Midbrain (tissue), 1 donor: ENCODE results near the gene PLVAP.

ENCODE experiments used
- DNase-seq: peaks from one replicate; lab custom pipeline; 2025; lab: John Stamatoyannopoulos, UW

The PLVAP gene, protein sequence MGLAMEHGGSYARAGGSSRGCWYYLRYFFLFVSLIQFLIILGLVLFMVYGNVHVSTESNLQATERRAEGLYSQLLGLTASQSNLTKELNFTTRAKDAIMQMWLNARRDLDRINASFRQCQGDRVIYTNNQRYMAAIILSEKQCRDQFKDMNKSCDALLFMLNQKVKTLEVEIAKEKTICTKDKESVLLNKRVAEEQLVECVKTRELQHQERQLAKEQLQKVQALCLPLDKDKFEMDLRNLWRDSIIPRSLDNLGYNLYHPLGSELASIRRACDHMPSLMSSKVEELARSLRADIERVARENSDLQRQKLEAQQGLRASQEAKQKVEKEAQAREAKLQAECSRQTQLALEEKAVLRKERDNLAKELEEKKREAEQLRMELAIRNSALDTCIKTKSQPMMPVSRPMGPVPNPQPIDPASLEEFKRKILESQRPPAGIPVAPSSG

DNA sequence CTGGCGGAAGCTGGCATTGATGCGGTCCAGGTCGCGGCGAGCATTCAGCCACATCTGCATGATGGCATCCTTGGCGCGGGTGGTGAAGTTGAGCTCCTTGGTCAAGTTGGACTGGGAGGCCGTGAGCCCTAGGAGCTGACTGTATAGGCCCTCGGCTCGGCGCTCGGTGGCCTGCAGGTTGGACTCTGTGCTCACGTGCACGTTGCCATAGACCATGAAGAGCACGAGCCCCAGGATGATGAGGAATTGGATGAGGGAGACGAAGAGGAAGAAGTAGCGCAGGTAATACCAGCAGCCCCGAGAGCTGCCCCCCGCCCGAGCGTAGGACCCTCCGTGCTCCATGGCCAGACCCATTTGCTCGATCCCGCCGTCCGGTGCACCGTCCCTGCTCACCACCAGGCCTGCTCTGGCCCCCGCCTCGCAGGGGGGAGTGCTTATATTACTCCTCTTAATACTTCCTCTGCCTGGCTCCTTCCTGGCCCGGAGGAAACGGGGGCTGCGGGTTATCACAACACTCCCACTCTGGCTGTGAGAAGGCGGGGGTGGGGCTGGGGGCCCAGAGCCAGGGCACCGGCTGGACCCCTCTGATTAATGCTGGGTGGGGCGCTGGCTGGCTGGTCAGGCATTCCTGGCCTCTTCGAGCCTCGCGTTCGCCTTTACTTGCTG lies at the start of gene PLVAP:
Gene PLVAP (minus strand): TSS at position 408 of the 666 bp plus-strand sequence. CDS start 54 bp downstream, at position 354.
- DNase-seq = no peak

DNA sequence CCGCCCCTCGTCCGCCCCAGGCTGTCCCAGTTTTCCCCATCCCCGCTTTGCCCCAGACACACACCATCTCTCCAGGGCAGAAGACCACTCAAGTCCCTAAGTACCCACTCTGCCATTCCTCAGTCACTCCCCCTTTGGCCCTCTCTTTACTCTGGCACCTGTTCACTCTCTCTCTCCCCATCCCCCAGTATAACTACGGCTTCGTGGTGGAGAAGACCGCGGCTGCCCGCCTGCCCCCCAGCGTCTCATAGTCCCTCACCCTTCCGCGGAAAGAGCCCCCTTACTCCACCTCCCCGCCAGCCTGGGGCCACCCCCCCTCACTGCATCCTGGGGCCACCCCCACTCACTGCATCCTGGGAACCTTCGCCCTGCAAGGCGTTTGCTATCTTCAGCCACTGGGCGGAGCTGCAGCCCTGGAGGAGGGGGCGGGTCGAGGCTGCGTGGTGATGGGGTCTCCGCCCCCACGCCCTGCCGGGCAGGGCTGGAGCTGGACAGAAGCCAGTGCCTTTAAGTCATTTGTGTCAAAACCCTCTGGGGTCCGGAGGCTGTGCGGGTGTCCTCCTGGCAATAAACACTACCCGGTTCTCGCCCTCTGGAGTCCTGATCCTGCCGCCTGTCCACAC lies 47.7 kb upstream of the PLVAP start:
- DNase-seq = no peak

DNA sequence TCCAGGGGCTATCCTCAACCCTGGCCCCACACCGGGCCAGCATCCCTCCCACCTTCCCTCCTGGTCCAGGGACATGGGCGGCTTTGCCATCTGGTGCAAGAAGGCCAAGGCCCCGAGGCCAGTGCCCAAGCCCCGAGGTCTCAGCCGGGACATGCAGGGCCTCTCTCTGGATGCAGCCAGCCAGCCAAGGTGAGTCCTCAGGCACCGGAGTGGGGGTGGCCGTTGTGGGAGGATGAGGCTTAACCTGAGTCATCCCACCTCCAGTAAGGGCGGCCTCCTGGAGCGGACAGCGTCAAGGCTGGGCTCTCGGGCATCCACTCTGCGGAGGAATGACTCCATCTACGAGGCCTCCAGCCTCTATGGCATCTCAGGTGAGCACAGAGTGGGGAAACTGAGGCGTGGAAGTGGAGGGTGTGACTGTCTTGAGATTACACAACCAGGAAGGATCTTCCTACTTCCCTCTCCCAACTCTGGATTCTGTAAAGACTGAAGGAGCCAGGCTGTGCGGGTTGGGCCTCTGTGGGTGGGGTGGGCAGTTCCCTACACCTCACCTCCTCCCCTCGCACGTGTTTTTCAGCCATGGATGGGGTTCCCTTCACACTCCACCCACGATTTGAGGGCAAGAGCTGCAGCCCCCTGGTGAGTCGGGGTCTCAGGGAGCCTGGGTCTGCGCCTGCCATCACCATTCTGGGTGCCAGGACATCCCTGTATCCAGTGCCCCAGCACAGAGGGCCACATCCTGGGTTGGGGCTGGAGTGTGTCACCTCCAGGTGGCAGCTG lies 46.5 kb upstream of the PLVAP start:
- no peak for DNase-seq

DNA sequence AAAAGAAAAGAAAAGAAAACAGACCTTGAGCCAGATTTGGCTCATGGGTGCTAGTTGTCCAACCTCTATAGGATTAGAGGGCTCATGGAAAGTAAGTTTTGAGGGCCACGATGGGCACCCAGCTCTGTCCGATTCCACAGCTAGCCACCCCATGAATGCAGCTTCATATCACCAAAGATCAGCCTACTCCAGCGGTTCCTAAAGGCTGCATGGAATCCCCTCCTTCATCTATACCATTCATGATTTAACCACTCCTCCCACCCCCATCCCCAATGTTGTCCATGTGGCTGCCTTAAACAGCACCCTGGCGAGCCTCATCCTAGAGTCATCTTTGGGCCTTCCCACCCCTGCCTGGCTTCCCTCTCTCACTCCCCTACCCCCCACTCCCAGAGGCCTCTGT lies 44.8 kb upstream of the PLVAP start:
- DNase-seq = no peak

DNA sequence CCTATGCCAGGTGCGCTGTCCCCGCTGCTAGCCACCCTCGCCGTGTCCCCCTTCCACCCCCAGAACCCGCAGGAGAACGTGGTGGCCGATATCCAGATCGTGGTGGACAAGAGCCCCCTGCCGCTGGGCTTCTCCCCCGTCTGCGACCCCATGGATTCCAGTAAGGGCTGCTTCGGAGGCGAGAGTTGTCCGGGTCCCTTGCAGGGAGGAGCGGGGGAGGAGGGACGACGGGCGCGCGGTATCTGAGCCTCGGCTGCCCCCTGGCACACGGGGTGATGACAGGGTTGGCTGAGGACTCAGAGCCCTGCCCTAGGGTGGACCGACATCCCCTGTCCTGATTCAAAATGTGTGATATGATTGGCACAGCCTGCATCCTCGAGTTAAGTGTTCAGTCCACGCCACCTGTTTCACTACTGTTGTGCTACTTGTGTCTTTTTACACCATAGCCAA lies 43.4 kb upstream of the PLVAP start:
- no peak for DNase-seq

DNA sequence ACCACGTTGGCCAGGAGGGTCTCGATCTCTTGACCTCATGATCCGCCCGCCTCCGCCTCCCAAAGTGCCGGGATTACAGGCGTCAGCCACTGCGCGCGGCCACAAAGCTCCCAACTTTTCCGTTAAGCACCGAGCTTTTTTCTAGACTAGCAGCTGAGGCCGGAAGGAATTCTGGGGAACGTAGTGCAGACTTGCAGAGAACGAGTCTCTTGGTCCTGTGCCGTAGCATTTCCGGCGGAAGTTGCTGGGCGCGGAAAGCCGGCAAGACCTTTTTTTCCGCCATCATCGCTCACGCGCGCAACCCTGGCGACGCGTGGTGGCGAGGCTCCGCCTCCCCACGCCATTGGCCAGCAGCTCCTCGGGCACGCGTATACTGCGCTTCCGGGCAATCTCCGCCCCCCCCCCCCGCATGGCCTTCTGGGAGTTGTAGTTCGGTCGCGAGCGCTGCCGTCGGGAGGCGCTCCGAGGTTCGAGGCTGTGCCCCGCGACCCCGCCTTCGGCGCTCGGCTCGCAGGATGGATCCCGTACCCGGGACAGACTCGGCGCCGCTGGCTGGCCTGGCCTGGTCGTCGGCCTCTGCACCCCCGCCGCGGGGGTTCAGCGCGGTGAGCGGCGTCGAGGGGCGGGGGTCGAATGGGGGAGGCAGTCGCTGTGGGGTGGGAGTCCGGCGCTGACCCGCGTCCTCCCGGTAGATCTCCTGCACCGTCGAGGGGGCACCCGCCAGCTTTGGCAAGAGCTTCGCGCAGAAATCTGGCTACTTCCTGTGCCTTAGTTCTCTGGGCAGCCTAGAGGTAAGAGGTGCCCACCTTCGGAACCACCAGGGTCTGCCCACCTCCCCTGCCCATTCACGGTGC lies 42.7 kb upstream of the PLVAP start, which contains the start of gene MVB12A:
Gene MVB12A (plus strand): TSS at position 427 of the 854 bp plus-strand sequence. CDS start 89 bp downstream, at position 516.
- DNase-seq = peak; percentile 98

DNA sequence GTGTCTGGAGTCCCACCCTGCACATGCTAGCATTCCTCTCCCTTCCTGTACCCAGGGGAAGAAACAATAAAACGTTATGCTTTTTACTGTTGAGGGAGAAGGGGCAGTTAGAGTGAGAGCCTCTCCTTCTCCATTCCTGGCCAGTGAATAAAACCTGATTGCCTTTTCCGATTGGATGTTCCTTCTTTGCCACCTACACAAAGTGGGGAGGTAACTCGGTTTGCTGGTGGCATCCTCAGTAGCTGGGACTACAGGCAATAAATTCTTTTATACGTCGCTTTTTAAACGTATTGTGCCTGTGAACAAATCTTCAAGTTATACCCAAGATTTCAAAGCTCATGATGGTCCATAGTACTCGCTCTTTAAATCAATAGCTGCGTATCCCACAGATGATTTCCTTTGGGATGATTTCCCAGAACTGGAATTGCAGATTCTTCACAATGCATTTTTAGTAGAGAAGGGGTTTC lies 42.0 kb upstream of the PLVAP start:
- no peak for DNase-seq

DNA sequence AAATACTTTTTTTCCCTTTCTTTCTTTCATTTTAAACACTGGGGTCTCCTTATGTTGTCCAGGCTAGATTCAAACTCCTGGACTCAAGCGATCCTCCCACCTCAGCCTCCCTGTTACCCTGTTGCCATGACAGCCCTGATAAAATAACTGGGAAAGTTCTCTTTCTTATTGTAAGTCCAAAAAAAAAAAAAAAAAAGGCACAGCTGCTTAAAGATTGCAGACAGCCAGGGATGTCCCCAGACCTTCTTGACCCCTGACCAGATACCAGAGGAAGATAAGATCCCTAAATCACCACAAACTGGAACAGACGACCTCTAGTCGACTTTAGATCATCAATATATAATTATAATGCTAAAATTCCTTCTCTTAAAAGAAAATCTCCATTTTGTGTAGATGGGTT lies 41.6 kb upstream of the PLVAP start:
- DNase-seq = no peak

DNA sequence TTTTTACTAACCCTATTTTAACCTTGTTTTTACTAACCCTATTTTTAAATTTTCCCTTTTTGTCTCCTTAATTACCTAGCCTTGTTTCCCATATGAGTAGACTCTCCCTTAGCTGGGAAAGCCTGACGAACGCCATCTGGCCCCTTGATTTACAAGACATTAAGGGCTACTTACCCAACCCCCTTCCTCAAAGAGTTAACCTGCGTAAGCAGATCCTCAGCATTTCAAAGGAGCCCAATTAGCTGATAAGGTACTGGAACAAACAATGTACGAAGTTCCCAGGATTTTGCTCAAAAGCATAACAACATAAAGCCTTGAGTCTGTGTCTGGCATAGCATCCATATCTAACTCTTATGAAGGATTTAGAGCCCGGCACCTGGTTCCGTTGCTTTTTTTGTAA lies 38.0 kb upstream of the PLVAP start:
- no peak for DNase-seq

DNA sequence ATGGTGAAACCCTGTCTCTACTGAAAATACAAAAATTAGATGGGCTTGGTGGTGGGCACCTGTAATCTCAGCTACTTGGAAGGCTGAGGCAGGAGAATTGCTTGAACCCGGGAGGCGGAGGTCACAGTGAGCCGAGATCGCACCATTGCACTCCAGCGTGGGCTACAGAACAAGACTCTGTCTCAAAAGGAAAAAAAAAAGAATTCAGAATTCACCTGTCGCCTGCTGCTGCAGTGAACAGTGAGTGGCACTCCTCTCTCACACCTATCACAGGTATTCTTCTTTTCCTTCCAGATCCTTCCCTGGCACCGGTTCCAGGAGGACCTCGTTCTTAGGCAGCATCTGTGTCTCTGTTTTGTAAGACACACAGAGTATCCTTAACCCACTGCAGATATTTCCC lies 37.0 kb upstream of the PLVAP start:
- no peak for DNase-seq

DNA sequence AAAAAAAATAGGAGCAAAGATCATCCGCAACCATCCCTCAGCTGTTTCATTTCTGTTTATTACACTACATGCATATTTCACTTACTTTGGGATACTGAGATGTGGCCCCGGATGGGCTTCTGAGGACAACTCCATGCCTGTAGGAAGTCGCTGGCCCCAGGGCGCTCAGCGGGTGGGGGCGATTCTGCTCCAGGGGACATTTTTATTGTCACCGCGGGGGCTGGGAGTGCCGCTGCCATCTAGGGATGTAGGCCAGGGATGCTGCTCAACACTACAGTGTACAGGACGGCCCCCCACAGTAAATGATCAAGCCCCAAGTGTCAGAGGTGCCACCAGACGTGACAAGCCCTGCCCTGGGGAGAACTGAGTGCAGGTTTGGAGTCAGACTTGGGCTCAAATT lies 34.7 kb upstream of the PLVAP start:
- DNase-seq = no peak

DNA sequence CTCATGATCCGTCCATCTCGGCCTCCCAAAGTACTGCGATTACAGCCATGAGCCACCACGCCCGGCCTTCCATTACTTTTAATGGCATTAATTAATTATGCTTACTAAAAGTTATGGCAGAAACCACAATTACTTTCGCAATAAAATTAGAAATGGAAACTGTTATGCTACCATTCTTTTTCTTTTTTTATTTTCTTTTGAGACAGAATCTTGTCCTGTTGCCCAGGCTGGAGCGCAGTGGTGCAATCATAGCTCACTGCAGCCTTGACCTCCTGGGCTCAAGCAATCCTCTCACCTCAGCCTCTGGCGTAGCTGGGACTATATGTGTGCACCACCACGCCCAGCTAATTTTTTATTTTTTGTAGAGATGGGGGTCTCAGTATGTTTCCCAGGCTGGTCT lies 32.8 kb upstream of the PLVAP start:
- no peak for DNase-seq

DNA sequence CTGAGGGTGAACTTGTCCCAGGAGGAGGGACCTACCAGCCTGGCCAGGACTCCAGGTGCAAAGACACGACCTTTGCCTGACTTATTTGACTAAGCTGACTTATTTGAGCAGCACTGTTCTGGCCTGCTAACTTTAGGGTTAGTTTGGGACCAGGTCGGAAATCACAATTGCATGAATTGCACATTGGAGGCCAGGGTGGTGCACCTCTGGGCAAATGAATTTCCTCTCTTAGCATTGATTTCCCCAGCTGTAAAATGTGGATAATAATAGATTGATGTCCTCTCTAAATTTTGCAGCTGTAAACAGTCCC lies 29.7 kb upstream of the PLVAP start:
- no peak for DNase-seq

DNA sequence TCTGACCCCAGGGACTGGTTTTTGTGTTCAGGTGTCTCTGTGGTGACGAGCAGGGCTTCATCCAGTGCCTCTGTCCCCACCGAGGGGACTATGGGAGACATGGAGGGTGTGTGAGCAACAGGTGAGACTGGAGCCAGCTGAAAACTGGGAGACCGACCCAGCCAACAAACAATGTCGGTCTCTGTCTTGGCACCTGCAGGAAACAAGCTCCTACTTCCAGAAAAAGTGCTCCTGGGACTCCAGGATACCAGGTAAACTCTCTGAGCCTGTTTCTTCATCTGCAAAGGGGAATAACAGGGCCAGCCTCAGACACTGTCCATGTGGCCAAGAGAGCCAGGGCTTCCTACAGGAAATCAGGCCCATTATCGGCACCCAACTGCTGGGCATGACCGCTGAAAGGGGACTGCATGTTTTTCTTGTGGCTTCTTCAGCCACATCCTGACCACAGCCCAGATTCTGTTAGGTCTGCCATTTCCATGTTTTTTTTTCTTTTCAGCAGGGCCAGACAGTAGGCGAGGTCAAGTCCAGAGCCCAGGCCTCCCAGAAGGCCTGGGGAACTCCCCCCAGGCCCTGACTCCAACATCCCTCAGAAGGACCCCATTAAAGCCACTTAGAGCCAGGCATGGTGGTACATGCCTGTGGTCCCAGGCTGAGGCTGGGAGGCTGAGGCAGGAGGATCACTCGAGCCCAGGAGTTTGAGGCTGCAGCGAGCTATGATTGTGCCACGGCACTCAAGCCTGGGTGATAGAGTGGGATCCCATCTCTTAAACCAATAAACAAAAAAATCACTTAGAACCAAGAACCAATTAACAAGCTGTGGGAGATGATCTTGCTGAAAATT lies 29.1 kb upstream of the PLVAP start:
- DNase-seq = no peak

DNA sequence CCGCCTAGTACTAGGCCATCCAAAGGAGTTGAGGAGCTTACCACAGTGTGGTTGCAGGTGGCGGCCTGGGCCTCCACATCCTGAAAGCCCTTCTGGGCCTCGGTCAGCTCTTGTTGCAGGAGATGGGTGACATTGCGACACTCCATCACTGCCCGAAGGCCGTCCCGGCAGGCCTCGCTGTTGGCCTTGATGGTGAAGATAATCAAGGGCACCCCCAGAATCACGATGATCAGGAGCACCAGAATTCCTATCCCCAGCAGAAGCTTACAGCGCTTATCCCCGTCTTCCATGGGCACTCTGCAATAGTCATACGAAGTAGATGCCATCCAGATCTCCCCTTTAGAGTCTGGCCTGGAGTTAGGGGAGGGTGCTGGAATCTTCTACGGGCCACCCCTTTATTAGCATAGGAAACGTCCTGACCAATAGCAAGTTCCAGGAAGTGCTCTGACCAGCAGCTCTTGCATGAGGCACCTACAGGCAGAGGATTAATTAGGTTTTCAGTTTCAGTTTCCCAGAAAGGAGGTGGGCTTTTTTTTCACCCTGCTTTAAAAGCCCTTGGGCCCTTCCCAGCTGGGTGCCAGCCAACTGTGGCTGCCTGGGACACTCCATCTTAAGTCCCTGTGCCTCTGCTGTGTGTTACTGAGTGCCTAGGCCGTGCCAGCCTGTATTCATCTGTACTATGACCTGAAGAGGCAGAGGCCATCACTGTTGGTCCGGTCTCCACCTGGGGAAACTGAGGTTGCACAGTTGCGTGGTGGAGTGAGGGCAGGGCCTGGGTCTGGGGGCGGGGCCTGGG lies 28.3 kb upstream of the PLVAP start, which contains the start of gene BST2:
Gene BST2 (minus strand): TSS at position 381 of the 796 bp plus-strand sequence. CDS start 55 bp downstream, at position 326.
- DNase-seq = peak; percentile 38

DNA sequence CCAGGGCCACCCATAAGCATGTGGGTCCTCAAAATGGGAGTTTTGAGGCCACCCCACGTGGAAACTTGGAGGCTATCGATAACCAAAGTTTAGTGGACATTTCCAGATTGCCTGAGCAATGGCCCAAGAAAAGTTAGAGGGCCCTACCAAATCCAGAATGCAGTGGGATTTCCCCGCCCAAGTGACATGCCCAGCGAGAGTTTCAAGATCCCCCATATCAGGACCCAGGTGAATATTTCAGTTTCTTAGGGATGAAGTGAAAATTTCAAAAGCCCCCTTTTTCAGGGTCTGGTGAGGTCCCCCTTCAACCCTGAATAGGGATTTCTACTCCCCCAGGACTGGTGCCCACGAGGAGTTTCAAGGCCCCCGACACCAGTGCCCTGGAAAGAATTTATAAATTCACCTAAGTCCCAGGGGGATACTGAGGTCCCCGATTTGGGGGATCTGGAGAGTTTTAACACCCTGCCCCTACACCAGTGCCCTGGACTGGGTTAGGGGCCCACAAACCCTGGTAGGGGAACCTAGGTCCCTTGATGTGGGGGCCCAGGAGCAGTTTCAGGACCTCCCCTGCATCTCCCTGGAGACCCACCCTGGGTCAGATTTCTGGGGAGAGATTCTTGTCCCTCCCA lies 27.6 kb upstream of the PLVAP start:
- no peak for DNase-seq

DNA sequence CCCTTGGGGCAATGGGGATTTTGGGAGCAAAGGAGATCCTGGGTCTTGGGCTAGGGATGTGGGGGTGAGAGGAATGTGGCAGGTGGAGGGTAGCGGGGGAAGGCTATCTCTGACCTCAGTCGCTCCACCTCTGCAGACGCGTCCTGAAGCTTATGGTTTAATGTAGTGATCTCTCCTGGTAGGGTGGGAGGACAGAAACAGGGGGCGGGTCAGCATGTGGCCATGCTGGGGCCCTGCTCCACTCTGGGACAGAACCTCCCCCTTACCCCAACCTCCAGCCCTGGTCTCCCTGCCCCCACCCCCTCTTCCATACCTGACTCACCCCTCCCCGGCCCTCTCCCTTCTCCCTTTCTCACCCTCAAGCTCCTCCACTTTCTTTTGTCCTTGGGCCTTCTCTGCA lies 26.9 kb upstream of the PLVAP start:
- DNase-seq = no peak

DNA sequence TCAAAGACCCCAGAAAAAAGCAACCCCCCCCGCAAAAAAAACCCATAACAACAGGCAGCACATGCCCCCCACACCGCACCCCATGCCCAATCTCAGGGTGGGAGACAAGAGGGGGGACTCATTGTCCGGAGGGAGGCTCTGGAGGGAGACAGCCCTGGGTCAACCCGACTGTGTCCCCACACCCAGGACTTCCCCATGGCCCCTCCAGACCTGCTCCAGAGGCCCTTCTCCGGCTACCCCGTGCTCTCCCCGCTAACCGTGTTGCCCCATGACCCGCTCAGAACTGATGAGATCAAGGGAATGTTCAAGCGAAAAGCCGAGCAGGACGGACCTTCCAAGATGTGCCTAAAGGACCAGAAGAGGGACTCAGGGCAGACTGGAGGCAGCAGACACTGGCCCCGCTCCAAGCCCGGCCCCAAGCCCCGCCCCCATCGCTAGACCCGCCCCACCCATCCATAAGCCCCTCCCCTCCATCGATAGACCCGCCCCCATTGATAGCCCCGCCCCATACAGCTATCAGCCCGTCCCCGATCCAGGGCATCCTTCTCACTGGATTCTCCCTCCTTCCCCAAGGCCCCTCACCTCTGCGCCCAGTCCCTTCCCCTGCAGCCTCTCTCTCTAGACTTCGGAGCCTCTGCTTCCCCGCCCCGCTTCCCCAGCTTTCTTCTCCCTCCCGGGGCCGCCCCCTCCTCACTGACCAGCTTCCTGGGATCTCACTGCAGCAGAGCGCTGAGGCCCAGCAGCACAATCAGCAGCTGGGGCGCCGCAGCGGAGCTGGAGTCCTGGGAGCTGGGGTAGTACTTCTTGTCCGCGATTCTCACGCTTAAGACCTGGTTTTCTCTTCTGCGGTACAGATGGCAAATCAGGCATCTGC lies 26.1 kb upstream of the PLVAP start:
- DNase-seq = no peak
